PC-9 (cell line): Measurements from ENCODE around the gene GPRC5C. TPM values are rescaled to one million over a fixed set of nuclear protein-coding genes. Genes with fewer than 3 reads are reported as not detected.

Experiments used
- BruUV-seq: library from RNA; stranded (reverse); fragments of 400-500 nt; replicated peaks from 2 replicates; lab custom pipeline; 2021; lab: Mats Ljungman, UMichigan
- CTCF ChIA-PET: fragments of 300-600 bp; sonication (Branson Sonifier 250); formaldehyde crosslinking; loops from one replicate; lab custom pipeline; 2022; ENCODE audit warnings: antibody characterized with exemption; lab: Charles Lee
- POLR2A ChIA-PET: fragments of 300-600 bp; sonication (Branson Sonifier 250); formaldehyde crosslinking; loops from one replicate; lab custom pipeline; 2022; ENCODE audit warnings: antibody characterized with exemption; ENCODE audit not compliant: unreplicated experiment; lab: Charles Lee
- DNase-seq, 2 experiments: peaks; one replicate each; pipeline versions ENCODE4 v3.0.0 to v3.0.0-alpha.2; 2015 to 2022; ENCODE audit warnings: mixed read lengths in 1 of 2
- H2AFZ ChIP-seq: fragments of 200-600 bp; sonication (generic); 2 replicates; pipeline ENCODE4 v1.8.1; 2017; ENCODE audit warnings: antibody characterized with exemption
- H3F3A ChIP-seq: fragments of 200-600 bp; sonication (generic); 2 replicates; pipeline ENCODE4 v1.8.1; 2017; ENCODE audit warnings: antibody characterized with exemption, mild to moderate bottlenecking, low read depth; ENCODE audit not compliant: insufficient read depth
- H3K27ac ChIP-seq: fragments of 200-600 bp; sonication (generic); 2 replicates; pipeline ENCODE4 v1.6.1; 2016; ENCODE audit warnings: mixed run types
- H3K27me3 ChIP-seq: fragments of 200-600 bp; sonication (generic); 2 replicates; pipeline ENCODE4 v1.6.1; 2016; ENCODE audit warnings: low read depth, mixed run types; ENCODE audit not compliant: insufficient read depth
- H3K36me3 ChIP-seq: fragments of 200-600 bp; sonication (generic); 2 replicates; pipeline ENCODE4 v1.6.1; 2016; ENCODE audit warnings: low read depth, mixed run types
- H3K4me1 ChIP-seq: fragments of 200-600 bp; sonication (generic); replicated peaks from 2 replicates; pipeline ENCODE4 v1.6.1; 2016; ENCODE audit warnings: mixed run types; ENCODE audit not compliant: insufficient read depth
- H3K4me2 ChIP-seq: fragments of 200-600 bp; sonication (generic); 2 replicates; pipeline ENCODE4 v1.6.1; 2017; ENCODE audit warnings: mixed run types
- H3K4me3 ChIP-seq: fragments of 200-600 bp; sonication (generic); 2 replicates; pipeline ENCODE4 v1.6.1; 2016; ENCODE audit warnings: mixed run types
- H3K79me2 ChIP-seq: fragments of 200-600 bp; sonication (generic); 2 replicates; pipeline ENCODE4 v1.6.1; 2017; ENCODE audit warnings: low read depth, mixed run types
- H3K9me2 ChIP-seq: fragments of 200-600 bp; sonication (generic); 2 replicates; pipeline ENCODE4 v1.8.1; 2017; ENCODE audit warnings: mild to moderate bottlenecking; ENCODE audit not compliant: insufficient read depth
- H3K9me3 ChIP-seq: fragments of 200-600 bp; sonication (generic); 2 replicates; pipeline ENCODE4 v1.8.1; 2016; ENCODE audit warnings: low read depth; ENCODE audit not compliant: insufficient read depth
- H4K20me1 ChIP-seq: fragments of 200-600 bp; sonication (generic); 2 replicates; pipeline ENCODE4 v1.8.1; 2017; ENCODE audit not compliant: insufficient read depth
- CTCF ChIP-seq: fragments of 200-600 bp; sonication (generic); conservative IDR thresholded peaks from 2 replicates; pipeline ENCODE4 v1.6.1; 2017; ENCODE audit warnings: mixed run types, antibody characterized with exemption, mild to moderate bottlenecking, moderate library complexity
- EZH2 ChIP-seq: fragments of 200-600 bp; sonication (generic); IDR thresholded peaks from 2 replicates; pipeline ENCODE4 v1.8.0; 2017; ENCODE audit warnings: antibody characterized with exemption, low read depth
- intact Hi-C: fragments of 100-400 bp; cut with micrococcal nuclease; formaldehyde crosslinking; loops from one replicate; pipeline ENCODE4 v1.10.0; 2022; ENCODE audit not compliant: unreplicated experiment
- total RNA-seq: library from RNA; stranded (reverse); gene quantifications from 2 replicates; pipeline ENCODE4 v1.2.3, GENCODE V29; 2021

Gene GPRC5C
- total RNA-seq, 1 experiment from 2014 or later = 27.9 TPM

GRCh38 chr17:74473294-74473693, 41.4 kb downstream of the GPRC5C start:
- Histone ChIP-seq H3K27ac (no peak overlapping the region), H3K4me2 (no peak overlapping the region), H4K20me1 (no peaks in the 10 kb centered on the region), H2AFZ (no peak overlapping the region), H3K9me3 (peaks cover 9% of the 10 kb centered on the region; the same call in 1 of the 2 replicates), H3K36me3 (no peaks in the 10 kb centered on the region), H3K4me3 (no peak overlapping the region), H3K79me2 (no peaks in the 10 kb centered on the region), H3K9me2 (no peaks in the 10 kb centered on the region), H3K4me1 (no peaks in the 10 kb centered on the region), H3K27me3 (peaks cover 90% of the 10 kb centered on the region), H3F3A (no peaks in the 10 kb centered on the region)
- DNase-seq = no peak
- BruUV-seq = no TSS peak
- intact Hi-C loops = no loop called here
- CTCF ChIA-PET = interaction anchor here (0.6 kb wide), 1 partner anchor 400 kb away, joined by 4 read pairs; no protein-coding TSS in a partner anchor
- POLR2A ChIA-PET = no interaction called here
- TF ChIP-seq EZH2 = no peak
- no peak for TF ChIP-seq CTCF

GRCh38 chr17:74474043-74474792, 42.3 kb downstream of the GPRC5C start:
- H3K9me2 ChIP-seq = no peaks in the 10 kb centered on the region
- no peak for DNase-seq
- no peak overlapping the region for H3K27ac ChIP-seq
- H3K79me2 ChIP-seq = no peaks in the 10 kb centered on the region
- no peak overlapping the region for H3K4me2 ChIP-seq
- no peak overlapping the region for H3K4me3 ChIP-seq
- no TSS peak for BruUV-seq
- POLR2A ChIA-PET = no interaction called here
- peaks cover 98% of the 10 kb centered on the region for H3K27me3 ChIP-seq
- H3F3A ChIP-seq = no peaks in the 10 kb centered on the region
- no peaks in the 10 kb centered on the region for H3K36me3 ChIP-seq
- no peak overlapping the region for H2AFZ ChIP-seq
- CTCF ChIA-PET = interaction anchor here (0.6 kb wide), 1 partner anchor 399 kb away, joined by 4 read pairs; no protein-coding TSS in a partner anchor
- peaks cover 9% of the 10 kb centered on the region; the same call in 1 of the 2 replicates for H3K9me3 ChIP-seq
- TF ChIP-seq EZH2 = no peak
- TF ChIP-seq CTCF = no peak
- intact Hi-C loops = no loop called here
- H4K20me1 ChIP-seq = no peaks in the 10 kb centered on the region
- H3K4me1 ChIP-seq = no peaks in the 10 kb centered on the region

GRCh38 chr17:74475189-74475588, 43.3 kb downstream of the GPRC5C start:
- Histone ChIP-seq H3K4me2 (no peak overlapping the region), H3K36me3 (no peaks in the 10 kb centered on the region), H3F3A (no peaks in the 10 kb centered on the region), H2AFZ (no peak overlapping the region), H3K4me3 (no peak overlapping the region), H3K4me1 (no peaks in the 10 kb centered on the region), H3K9me2 (no peaks in the 10 kb centered on the region), H3K79me2 (no peaks in the 10 kb centered on the region), H3K9me3 (peaks cover 9% of the 10 kb centered on the region; the same call in 1 of the 2 replicates), H3K27me3 (peaks cover 98% of the 10 kb centered on the region), H4K20me1 (no peaks in the 10 kb centered on the region), H3K27ac (no peak overlapping the region)
- TF ChIP-seq CTCF (no peak), EZH2 (no peak)
- DNase-seq = no peak
- no TSS peak for BruUV-seq
- ChIA-PET POLR2A (no interaction called here), CTCF (no interaction called here)
- intact Hi-C loops = no loop called here
